Measurements from ENCODE around the gene BAG3. TPM values are rescaled to one million over a fixed set of nuclear protein-coding genes. Genes with fewer than 3 reads are reported as not detected.
A peak's percentile ranks its signal among the peaks of the same experiment; 100 is the strongest.

BAG3 gene
- total RNA-seq, 1 experiment from 2014 or later = 57.0 TPM

DNA sequence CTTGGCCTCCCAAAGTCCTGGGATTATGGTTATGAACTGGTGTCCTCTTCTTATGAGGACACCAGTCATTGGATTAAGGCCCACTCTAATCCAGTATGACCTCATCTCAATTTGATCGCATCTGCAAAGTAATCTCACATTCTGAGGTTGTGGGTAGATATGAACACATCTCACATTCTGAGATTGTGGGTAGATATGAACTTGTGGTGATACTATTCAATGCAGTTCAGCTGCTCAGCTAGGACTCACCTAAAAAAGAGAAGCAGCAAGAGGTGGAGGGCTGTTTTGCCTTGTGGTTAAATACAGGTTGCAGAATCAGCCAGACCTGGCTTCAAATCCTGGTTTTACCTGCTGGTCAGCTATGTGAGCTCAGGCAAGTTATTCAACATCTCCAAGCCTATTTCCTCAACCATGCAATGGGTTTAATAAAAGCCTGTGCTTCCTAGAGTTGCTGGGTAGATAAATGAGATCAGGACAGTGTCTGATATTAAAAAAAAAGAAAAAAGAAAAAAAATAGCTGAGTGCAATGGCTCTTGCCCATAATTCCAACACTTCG lies 8.5 kb upstream of the BAG3 start:
- H3K9ac ChIP-seq (ENCODE audit: low read length) = no peak overlapping the region
- H3K4me2 ChIP-seq (ENCODE audit: low read length) = no peak overlapping the region
- H3K9me2 ChIP-seq (ENCODE audit: insufficient read depth) = no peaks in the 10 kb centered on the region
- no peaks in the 10 kb centered on the region for H3K36me3 ChIP-seq (ENCODE audit: control insufficient read depth in 1 of 2, insufficient read depth in 2 of 2, low read length in 2 of 2)
- no peak for TF ChIP-seq CEBPB (IDR thresholded peaks at IDR 0.05; ENCODE audit: low read depth)
- no peak for TF ChIP-seq MAX (IDR thresholded peaks at IDR 0.05)
- H4K20me1 ChIP-seq (ENCODE audit: insufficient read depth) = no peaks in the 10 kb centered on the region
- intact Hi-C loops (cut with micrococcal nuclease) = no loop called here
- ChIA-PET RAD21 (ENCODE audit: low non-redundant PET in 1 of 2, low total read pairs in 2 of 2, uncharacterized antibody in 2 of 2, unreplicated experiment in 2 of 2) (no interaction called here), CTCF (no interaction called here), POLR2A (interaction anchor here (1.1 kb wide), 1 partner anchor 8 kb away, joined by 4 read pairs; the partner anchor contains the start of gene BAG3)
- peaks cover 4% of the 10 kb centered on the region in 2 experiments; a peak in 2 of 4 replicates for H3K9me3 ChIP-seq (ENCODE audit: control insufficient read depth in 1 of 2, insufficient read depth in 1 of 2, low read depth in 1 of 2, low read length in 2 of 2)
- no peak overlapping the region for H2AFZ ChIP-seq (ENCODE audit: low read depth, low read length, poor library complexity, severe bottlenecking)
- no TSS peak for BruUV-seq (replicated peaks)
- H3K4me1 ChIP-seq (ENCODE audit: control insufficient read depth in 1 of 2, insufficient read depth in 2 of 2, low read length in 2 of 2) = no peaks in the 10 kb centered on the region
- H3K4me3 ChIP-seq (replicated peaks in 1 of 2; ENCODE audit: low read depth in 1 of 2, low read length in 2 of 2) = no peak overlapping the region
- H3K27me3 ChIP-seq (ENCODE audit: insufficient read depth, low read length) = no peaks in the 10 kb centered on the region
- DNase-seq (ENCODE audit: low read depth, low spot score) (no peak), ATAC-seq (no peak)
- H3K79me2 ChIP-seq (ENCODE audit: insufficient read depth, low read length) = no peaks in the 10 kb centered on the region
- H3K27ac ChIP-seq (ENCODE audit: low read depth, low read length) = no peak overlapping the region

- intact Hi-C loops (cut with micrococcal nuclease) = no loop called here
- no peaks in the 10 kb centered on the region for H3K4me1 ChIP-seq (ENCODE audit: control insufficient read depth in 1 of 2, insufficient read depth in 2 of 2, low read length in 2 of 2)
- no peaks in the 10 kb centered on the region for H3K9me2 ChIP-seq (ENCODE audit: insufficient read depth)
- H3K9ac ChIP-seq (ENCODE audit: low read length) = no peak overlapping the region
- no peaks in the 10 kb centered on the region for H4K20me1 ChIP-seq (ENCODE audit: insufficient read depth)
- no peaks in the 10 kb centered on the region for H3K36me3 ChIP-seq (ENCODE audit: control insufficient read depth in 1 of 2, insufficient read depth in 2 of 2, low read length in 2 of 2)
- TF ChIP-seq CBX3 (IDR thresholded peaks at IDR 0.05; ENCODE audit: low read depth) = no peak
- TF ChIP-seq RAD21 (IDR thresholded peaks at IDR 0.05; ENCODE audit: low read depth) = no peak
- TF ChIP-seq FOSL1 (IDR thresholded peaks at IDR 0.05; ENCODE audit: low read depth) = no peak
- TF ChIP-seq, protein P1, sequence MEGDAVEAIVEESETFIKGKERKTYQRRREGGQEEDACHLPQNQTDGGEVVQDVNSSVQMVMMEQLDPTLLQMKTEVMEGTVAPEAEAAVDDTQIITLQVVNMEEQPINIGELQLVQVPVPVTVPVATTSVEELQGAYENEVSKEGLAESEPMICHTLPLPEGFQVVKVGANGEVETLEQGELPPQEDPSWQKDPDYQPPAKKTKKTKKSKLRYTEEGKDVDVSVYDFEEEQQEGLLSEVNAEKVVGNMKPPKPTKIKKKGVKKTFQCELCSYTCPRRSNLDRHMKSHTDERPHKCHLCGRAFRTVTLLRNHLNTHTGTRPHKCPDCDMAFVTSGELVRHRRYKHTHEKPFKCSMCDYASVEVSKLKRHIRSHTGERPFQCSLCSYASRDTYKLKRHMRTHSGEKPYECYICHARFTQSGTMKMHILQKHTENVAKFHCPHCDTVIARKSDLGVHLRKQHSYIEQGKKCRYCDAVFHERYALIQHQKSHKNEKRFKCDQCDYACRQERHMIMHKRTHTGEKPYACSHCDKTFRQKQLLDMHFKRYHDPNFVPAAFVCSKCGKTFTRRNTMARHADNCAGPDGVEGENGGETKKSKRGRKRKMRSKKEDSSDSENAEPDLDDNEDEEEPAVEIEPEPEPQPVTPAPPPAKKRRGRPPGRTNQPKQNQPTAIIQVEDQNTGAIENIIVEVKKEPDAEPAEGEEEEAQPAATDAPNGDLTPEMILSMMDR (IDR thresholded peaks at IDR 0.05 in 2 of 3, conservative IDR thresholded peaks at IDR 0.05 in 1 of 3; ENCODE audit: borderline replicate concordance in 1 of 3, insufficient read depth in 1 of 3, low read depth in 2 of 3, low read length in 2 of 3) = peak in 2 of 3 experiments; percentile 36 to 38; a peak in 4 of 6 replicates
- H3K9me3 ChIP-seq (ENCODE audit: control insufficient read depth in 1 of 2, insufficient read depth in 1 of 2, low read depth in 1 of 2, low read length in 2 of 2) = peaks cover 4% of the 10 kb centered on the region in 2 experiments; a peak in 2 of 4 replicates
- no peak overlapping the region for H3K4me3 ChIP-seq (replicated peaks in 1 of 2; ENCODE audit: low read depth in 1 of 2, low read length in 2 of 2)
- DNase-seq (ENCODE audit: low read depth, low spot score) = no peak
- RAD21 ChIA-PET (ENCODE audit: low non-redundant PET in 1 of 2, low total read pairs in 2 of 2, uncharacterized antibody in 2 of 2, unreplicated experiment in 2 of 2) = no interaction called here
- POLR2A ChIA-PET = interaction anchor here (1.1 kb wide), 1 partner anchor 8 kb away, joined by 4 read pairs; the partner anchor contains the start of gene BAG3
- no peak overlapping the region for H2AFZ ChIP-seq (ENCODE audit: low read depth, low read length, poor library complexity, severe bottlenecking)
- H3K27ac ChIP-seq (ENCODE audit: low read depth, low read length) = no peak overlapping the region
- no peak overlapping the region for H3K4me2 ChIP-seq (ENCODE audit: low read length)
- no peaks in the 10 kb centered on the region for H3K79me2 ChIP-seq (ENCODE audit: insufficient read depth, low read length)
- no TSS peak for BruUV-seq (replicated peaks)
- ATAC-seq = peak; percentile 59
- CTCF ChIA-PET = interaction anchor here (0.8 kb wide), 1 partner anchor 11 kb away, joined by 3 read pairs; no protein-coding TSS in a partner anchor
- no peaks in the 10 kb centered on the region for H3K27me3 ChIP-seq (ENCODE audit: insufficient read depth, low read length)
Observed at GRCh38 chr10:119643306-119644204, 7.6 kb upstream of the BAG3 start.
